HG03439 (cell line): Measurements from ENCODE around the gene TEX19.
"Not testable (repeated sequence)": the region's sequence is repeated elsewhere in the genome, so short reads cannot be mapped to it uniquely, and the experiment has no call there.

Source experiments
- ATAC-seq: cut with Tn5 transposase; IDR thresholded peaks from one replicate; pipeline ENCODE4 v1.9.1; 2021; ENCODE audit warnings: mild to moderate bottlenecking, moderate library complexity; ENCODE audit not compliant: unreplicated experiment

TEX19 gene

DNA sequence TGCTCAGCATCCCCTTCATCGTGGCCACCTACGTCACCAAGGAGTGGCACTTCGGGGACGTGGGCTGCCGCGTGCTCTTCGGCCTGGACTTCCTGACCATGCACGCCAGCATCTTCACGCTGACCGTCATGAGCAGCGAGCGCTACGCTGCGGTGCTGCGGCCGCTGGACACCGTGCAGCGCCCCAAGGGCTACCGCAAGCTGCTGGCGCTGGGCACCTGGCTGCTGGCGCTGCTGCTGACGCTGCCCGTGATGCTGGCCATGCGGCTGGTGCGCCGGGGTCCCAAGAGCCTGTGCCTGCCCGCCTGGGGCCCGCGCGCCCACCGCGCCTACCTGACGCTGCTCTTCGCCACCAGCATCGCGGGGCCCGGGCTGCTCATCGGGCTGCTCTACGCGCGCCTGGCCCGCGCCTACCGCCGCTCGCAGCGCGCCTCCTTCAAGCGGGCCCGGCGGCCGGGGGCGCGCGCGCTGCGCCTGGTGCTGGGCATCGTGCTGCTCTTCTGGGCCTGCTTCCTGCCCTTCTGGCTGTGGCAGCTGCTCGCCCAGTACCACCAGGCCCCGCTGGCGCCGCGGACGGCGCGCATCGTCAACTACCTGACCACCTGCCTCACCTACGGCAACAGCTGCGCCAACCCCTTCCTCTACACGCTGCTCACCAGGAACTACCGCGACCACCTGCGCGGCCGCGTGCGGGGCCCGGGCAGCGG is 15.7 kb downstream of the TEX19 start:
- no peak for ATAC-seq

DNA sequence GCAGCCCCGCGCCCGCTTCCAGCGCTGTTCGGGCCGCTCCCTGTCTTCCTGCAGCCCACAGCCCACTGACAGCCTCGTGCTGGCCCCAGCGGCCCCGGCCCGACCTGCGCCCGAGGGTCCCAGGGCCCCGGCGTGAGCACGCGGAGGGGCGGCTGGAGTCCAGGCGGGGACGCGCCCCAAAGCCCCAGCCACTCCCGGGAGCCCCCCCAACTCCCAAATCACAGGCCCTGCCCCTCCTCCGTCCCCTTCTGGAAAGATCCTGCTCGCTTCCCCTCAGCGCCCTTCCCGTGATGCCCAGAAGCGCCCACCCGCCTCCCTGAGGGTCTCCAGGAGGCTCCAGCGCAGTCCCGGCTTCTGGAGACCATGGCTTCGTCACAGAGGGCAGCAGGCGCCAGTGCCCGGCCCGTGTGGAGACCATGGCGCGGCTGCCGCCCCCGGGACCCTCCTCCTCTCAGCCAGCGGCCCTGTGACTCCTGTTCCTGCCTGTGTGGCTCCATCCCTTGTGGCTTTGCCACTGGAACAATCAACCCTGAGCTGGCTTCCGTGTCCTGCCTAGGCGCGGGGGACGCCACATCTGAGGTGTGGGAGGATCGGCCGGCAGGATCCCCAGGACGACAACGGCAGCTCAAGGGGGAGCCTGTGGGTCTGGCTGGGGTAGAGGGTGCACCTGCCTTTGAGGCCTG is 16.5 kb downstream of the TEX19 start:
- no peak for ATAC-seq

DNA sequence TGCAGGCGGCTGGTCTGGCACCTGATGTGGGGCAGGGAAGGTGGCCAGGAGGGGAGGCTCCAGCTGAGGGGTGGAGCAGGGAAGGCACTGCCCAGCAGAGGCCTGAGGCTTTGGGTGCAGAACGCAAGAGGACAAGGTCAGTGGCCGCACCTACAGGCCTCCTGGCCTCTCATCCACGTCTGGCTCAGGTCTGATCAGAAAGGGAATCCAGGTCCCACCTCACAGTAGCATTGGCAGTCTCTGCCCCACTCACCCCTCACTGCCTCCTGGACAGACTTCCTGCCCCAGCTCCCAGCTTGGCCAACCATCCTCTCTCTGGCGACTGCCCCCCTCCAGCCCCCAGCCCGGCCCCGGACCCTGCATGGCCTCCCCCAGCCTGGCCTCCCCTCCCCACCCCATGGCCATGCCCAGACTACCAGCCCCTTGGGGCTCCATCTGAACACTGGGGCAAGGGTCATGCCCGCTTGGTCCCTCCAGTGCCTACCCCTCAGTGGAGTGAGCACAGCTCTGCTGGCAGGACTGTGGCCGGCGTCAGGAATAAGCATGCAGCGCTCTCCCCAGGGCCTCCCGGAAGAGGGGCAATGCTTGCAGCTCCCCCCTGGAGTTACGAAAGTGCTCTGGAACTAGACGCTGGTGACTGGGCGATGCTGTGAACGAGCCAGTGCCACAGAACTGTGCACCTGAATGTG is 17.1 kb downstream of the TEX19 start:
- ATAC-seq = no peak

DNA sequence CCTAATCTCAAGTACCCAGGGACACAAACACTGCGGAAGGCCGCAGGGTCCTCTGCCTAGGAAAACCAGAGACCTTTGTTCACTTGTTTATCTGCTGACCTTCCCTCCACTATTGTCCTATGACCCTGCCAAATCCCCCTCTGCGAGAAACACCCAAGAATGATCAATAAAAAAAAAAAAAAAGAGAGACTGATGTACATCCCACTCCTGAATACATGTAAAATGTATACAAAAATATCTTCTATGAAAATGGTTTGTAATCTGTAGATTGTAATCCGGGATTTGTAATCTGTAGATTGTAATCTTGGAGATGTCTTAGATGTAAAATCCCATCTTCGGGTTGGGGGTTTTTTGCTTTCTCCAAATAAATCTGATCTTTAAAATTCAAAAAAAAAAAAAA is 18.2 kb downstream of the TEX19 start:
- ATAC-seq = not testable (repeated sequence)

DNA sequence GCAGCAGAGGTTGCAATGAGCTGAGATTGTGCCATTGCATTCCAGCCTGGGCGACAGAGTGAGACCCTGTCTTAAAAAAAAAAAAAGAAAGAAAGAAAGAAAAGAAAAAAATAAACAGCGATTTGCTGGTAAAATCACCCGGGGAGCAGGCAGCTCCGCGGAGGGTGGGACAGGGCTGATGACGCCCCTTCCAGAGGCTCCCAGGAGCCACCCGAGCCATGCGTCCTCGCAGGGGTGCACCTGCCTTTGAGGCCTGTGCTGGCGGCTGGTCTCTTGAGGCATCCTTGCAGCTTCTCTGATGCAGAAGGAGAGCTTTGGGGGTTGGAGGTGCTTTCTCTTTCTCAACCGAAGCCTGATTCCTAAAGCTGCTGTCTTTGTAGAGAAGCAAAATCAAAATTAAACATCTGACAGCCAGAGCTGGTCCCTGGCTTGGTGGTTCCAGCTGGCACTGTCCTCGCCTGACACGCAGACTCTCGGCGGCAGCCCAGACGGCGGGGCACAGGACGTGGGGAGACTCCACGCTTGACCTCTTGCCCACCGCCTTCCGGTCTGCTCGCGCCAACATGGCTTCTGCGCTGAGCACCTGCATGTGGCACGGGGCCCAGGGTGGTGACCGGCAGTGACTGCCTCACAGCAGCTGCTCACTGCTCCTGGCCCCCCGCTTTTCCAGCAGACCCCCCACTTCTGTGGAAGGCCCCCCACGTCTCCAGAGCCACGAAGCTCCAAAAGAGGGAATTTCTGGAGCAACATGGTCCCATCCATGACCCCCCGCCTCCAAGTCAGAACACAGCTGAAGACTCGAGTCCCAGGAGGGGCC is 19.1 kb downstream of the TEX19 start:
- ATAC-seq = no peak

DNA sequence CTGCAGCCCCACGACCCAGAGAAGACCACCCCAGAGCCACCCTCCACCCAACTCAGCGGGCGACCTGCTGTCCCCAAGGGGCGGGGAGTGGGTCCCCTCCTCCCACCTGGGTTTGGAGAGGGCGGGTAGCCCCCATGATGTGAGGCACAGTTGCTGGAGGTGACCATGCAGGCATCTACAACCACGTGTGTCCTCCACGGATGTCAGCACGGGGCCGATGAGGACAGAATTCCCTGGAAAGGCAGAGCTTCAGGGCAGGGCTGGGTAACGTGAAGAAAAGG is 19.6 kb downstream of the TEX19 start:
- ATAC-seq = no peak

DNA sequence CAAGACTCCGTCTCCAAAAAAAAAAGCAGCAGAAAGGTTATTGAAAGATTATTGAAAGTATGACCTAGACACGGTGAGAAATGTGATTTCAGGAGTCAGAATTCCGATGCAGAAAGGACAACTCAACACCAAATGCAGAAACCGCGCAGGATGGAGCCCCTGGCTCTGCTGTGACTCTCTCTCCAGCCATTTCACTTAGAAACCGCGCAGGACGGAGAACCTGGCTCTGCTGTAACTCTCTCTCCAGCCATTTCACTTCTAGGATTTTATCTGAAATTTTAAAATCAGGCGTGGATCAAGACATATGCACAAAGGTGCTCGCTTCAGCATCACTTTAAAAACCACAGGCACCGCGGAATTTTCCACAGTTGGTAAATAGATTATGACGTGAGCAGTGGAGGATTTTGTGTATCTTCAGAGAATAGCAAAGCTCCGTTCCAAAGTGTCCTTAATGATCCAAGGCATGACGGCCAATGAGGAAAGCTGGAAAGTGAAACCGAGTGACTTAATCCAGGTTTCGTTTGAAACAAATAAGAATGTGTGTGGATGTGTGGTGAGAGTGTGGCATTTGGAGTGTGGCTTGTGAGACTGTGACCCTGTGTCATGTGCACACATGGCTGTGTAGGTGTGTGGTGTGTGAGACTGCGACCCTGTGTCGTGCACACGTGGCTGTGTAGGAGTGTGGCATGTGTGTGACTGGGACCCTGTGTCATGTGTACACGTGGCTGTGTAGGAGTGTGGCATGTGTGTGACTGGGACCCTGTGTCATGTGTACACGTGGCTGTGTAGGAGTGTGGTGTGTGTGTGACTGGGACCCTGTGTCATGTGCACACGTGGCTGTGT is 22.0 kb downstream of the TEX19 start:
- ATAC-seq = no peak

DNA sequence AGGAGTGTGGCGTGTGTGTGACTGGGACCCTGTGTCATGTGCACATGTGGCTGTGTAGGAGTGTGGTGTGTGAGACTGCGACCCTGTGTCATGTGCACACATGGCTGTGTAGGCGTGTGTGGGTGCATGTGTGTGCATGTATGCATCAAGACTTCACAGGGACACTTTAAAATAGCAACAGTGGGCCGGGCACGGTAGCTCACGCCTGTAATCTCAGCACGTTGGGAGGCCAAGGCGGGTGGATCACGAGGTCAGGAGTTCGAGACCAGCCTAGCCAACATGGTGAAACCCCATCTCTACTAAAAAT is 22.6 kb downstream of the TEX19 start:
- not testable (repeated sequence) for ATAC-seq

DNA sequence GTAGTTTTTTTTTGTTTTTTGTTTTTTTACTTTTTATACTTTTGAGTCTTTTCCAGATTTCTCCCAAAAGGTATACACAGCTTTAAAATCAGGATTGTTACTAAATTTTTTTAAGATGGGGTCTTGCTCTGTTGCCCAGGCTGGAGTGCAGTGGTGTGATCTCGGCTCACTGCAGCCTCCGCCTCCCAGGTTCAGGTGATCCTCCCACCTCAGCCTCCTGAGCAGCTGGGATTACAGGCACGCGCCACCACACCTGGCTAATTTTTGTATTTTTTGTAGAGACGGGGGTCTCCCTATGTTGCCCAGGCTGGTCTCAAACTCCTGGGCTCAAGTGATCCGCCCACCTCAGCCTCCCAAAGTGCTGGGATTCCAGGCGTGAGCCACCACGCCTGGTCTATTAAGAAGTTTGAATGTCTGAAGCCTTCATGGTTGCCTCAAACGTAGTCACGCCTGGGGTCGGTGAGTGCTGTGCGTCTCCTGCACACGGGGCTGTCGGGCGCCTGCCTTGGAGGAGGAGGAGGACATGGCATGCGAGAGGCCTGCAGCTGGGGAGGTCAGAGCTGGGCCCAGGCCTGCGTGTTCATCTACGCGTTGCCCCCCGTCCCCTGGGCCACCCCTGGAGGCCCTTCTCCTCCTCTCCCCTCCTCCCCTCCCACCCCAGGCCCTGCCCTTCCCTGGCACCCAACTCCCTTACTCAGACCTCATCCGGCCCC is 23.3 kb downstream of the TEX19 start:
- ATAC-seq = not testable (repeated sequence)

DNA sequence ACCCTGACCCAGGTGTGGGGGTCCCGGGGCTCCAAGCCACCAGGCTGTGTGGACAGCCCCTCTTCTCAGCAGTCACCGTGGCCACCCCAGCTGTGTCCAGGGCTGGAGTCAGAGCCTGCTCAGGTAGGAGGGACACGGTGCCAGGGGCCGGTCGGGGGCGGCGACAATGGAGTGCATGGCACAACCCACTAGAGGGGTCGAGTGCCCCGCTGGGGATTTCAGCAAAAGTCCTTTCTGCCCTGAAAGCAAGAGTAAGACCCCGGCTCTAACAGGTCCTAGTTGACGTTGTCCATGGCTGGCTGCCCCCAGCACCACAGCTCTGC is 23.8 kb downstream of the TEX19 start:
- no peak for ATAC-seq

DNA sequence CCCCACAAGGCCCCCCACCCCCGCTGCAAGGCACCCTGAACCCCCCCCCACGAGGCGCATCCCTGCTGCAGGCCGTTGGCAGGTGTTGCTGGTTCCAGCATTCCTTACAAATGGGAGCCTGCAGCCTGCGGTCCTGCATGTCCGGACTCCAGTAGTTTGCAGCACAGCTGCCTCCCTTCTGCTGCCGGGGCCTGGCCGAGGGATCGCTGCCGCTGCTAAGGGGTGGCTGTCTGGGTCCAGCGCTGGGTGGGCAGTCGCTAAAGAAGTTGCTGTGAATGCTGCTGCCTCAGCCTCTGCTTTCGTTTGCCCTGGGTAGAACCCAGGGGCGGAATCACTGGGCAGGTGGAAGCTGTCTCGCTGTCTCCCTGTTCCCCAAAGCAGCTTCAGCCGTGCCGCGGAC is 24.4 kb downstream of the TEX19 start:
- no peak for ATAC-seq

DNA sequence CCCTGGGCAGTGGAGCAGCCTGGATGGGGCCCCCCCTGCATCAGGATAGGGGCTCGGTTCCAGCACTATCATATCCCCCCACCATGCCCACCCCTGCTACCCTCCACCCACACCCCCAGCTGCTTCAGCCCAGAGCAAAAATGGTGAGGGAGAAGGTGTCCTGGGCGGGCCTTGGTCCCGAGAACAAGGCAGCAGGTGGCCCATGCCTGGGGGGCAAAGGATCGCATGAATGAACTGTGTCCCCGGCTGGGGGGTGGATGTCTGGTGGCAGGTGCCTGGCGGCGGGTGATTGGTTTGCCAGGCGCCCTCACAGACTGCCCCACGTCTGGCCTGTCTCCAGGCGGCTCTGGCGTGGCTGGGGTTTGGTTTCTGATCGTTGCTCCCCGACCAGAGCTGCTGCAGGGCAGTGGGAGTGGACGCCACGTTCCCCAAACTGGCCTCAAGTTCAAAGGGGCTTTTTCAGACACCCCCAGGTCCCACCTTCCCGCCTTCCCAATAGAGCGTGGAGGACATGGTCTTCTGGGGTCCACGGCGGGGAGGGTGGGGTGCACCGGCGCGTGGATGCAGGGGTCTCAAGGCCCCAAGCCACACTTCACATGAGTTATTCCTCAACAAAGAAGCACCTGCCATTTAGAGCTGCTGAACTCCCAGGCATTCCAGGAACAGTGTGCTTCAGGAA is 25.1 kb downstream of the TEX19 start:
- no peak for ATAC-seq

DNA sequence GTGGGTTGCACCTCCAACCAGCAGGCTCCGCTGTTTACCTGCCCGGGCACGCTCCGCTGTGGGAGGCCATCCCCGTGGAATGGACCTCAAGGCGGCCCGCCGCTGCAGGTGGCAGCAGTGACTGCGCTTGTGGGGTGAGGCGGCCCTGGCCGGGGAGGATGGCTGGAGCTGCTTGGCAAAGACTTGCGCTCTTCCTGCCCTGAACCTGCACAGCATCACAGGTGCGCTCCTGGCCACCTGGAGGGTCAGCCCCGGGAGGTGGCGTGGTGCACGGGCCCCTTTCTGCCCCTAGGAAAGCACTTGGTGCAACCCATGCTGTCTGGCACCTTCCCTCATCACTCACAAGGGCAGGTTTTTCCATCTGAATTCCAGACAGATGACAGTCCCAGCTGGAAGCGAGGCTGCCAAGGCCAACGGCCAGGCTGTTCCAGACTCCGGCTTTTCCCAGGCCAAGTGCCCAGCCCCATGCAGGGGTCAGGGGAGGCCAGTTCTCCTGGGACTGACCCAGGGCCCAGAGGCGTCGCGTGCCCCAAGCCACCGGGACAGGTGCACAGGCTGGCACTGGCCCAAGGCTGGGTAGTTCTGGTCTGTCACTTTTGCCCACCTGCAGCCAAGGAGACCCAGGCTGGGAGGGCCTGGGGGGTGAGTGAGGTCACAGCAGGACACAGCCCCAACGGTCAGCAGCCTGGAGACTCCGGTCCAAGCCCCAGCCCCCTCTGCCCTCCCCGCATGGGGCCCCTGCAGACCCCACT is 25.9 kb downstream of the TEX19 start:
- no peak for ATAC-seq

DNA sequence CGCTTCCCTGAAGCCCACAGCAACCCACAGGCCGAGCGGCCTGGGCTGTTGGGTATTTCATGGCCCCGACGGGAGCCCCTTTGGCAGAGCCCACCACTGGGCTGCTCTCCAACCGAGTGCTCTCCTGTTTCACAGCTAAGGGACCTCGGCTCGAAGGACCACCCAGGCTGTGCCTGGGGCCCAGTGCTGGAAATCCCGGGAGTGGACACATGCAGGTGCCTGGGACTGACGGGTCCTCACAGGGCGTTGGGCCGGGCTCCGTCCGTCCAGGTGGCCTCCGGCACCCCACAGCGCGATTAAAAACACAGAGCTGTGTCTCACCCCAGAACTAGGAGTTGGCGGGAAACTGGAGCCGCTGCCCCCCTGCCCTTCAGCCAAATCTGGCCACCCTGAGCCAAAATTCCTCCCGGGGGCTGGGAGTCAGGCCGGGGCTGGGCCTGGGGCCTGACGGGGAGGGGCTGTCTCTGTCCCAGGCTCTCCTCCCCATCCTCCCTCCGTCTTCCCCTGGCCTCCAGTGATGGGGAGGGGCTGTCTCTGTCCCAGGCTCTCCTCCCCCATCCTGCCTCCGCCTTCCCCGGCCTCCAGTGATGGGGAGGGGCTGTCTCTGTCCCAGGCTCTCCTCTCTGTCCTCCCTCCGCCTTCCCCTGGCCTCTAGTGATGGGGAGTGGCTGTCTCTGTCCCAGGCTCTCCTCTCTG is 26.7 kb downstream of the TEX19 start:
- ATAC-seq = no peak

DNA sequence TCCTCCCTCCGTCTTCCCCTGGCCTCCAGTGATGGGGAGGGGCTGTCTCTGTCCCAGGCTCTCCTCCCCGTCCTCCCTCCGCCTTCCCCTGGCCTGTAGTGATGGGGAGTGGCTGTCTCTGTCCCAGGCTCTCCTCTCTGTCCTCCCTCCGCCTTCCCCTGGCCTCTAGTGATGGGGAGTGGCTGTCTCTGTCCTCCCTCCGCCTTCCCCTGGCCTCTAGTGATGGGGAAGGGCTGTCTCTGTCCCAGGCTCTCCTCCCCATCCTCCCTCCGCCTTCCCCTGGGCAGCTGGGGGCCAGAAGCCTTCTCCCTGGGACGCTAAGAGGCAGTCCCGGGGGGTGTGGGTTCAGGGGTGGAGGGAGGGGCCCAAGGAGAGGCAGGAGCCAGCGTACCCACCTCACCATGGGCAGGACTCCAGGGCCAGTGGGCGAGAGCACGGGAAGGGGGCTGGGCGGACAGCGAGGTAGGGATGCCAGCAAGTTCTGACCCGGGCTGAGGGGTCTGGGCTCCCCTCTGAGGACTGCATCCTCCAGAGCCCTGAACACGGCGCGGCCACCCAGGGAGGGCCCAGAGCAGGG is 27.3 kb downstream of the TEX19 start:
- no peak for ATAC-seq

DNA sequence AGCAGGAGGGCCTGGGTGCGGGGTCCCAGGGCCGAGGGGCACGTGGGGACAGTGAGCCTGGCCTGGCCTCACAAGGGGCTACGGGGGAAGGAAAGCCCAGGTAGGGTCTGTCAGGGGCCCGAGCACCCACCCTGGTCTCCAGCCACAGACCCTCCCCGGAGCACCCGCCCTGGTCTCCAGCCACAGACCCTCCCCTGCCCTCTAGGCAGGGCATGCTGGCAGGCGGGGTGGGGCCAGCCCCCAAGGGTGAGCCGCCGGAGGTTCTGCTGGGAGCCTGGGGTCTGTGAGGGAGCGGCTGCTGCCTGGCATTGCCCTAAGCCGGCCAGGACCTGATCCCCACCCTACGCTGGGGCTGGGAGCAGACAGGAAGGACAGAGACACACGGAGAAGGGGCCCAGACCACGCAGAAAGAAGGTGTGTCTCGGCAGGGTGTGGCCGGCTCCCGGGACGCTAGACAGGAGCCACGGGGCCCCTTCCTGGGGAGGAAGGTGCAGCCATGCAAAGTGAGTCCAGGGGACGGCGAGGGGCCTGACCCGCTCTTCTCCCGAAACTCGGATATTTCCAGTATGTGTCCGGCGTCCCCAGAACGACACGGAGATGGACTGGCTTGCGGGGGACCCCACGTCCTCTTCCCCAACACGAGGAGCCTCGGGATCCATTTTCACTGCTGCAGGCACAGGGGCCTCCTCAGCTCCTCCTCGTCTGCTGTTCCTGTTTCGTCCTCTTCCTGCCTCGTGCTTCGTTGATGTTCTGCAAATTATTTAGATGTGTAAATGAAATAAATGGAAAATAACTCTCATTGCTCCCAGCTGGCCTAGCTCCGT is 28.0 kb downstream of the TEX19 start:
- no peak for ATAC-seq

DNA sequence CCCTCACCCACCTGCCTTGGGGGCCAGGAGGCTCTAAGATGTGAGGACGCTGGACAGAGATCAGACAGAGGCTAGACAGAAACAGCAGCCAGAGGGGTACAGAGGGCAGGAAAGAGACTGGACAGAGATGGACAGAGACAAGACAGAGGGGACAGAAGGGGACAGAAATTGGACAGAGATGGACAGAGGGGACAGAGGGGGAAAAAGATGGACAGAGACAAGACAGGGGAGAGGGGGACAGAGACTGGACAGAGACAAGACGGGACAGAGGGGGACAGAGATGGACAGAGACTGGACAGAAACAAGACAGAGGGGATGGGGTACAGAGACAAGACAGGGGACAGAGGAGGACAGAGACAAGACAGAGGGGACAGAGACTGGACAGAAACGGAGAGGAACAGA is 28.7 kb downstream of the TEX19 start:
- no peak for ATAC-seq
